Suprapubic skin (tissue), 4 donors: Measurements from ENCODE around the gene JMJD1C.

Experiments used
- EP300 ChIP-seq: sonication (generic); formaldehyde crosslinking; IDR thresholded peaks from one replicate; pipeline ENCODE4 v1.6.1; 2017; ENCODE audit warnings: antibody characterized with exemption
- POLR2A ChIP-seq, 2 donors: fragments of 450-650 bp; IDR thresholded peaks; one replicate each; pipeline ENCODE4 v1.6.1; 2017; ENCODE audit warnings: antibody characterized with exemption in 2 of 2, mild to moderate bottlenecking in 2 of 2, moderate library complexity in 2 of 2
- POLR2AphosphoS5 ChIP-seq, 3 donors: sonication (generic); formaldehyde crosslinking; IDR thresholded peaks; one replicate each; pipeline ENCODE4 v1.6.1; 2017; ENCODE audit warnings: antibody characterized with exemption in 3 of 3
- TF ChIP-seq, protein P1 (sequence below), 2 donors: fragments of 200-600 bp in 1 of 2; fragments of 450-650 bp in 1 of 2; sonication (generic) in 1 of 2; IDR thresholded peaks; one replicate each; pipeline ENCODE4 v1.5.1; 2016 to 2019; ENCODE audit warnings: antibody characterized with exemption in 2 of 2, mild to moderate bottlenecking in 1 of 2, moderate library complexity in 1 of 2

DNA sequence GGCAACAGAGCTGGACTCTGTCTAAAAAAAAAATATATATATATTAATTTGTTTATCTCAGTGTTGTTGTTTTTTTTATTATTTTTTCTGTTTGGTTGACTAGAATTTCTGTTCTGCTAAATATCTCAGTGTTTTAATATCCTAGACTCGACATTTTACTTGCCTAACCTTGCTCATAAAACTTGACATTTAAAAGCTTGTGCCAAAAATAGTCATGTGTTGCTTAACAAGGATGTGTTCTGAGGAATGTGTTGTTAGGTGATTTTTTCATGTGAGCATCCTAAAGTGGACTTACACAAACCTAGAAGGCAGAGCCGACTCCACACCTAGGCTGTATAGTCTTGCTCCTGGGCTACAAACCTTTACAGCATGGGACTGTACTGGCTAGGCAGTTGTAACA lies 309.5 kb downstream of the JMJD1C start:
- TF ChIP-seq, protein P1, sequence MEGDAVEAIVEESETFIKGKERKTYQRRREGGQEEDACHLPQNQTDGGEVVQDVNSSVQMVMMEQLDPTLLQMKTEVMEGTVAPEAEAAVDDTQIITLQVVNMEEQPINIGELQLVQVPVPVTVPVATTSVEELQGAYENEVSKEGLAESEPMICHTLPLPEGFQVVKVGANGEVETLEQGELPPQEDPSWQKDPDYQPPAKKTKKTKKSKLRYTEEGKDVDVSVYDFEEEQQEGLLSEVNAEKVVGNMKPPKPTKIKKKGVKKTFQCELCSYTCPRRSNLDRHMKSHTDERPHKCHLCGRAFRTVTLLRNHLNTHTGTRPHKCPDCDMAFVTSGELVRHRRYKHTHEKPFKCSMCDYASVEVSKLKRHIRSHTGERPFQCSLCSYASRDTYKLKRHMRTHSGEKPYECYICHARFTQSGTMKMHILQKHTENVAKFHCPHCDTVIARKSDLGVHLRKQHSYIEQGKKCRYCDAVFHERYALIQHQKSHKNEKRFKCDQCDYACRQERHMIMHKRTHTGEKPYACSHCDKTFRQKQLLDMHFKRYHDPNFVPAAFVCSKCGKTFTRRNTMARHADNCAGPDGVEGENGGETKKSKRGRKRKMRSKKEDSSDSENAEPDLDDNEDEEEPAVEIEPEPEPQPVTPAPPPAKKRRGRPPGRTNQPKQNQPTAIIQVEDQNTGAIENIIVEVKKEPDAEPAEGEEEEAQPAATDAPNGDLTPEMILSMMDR (IDR thresholded peaks at IDR 0.05): no peak
- TF ChIP-seq POLR2A (IDR thresholded peaks at IDR 0.05) (no peak), EP300 (no peak), POLR2AphosphoS5 (IDR thresholded peaks at IDR 0.05) (no peak)
